A549 (cell line): ENCODE results near the gene RAB4B.

Source experiments
- CBX8 ChIP-seq: fragments of 200-600 bp; sonication (generic); IDR thresholded peaks from 2 replicates; pipeline ENCODE4 v1.6.1; 2016
- EP300 ChIP-seq, 2 experiments: fragments of >200 bp; sonication (Bioruptor Twin); formaldehyde crosslinking; IDR thresholded peaks; 2 replicates in 1 of 2; 3 replicates in 1 of 2; pipeline ENCODE4 v1.6.1; 2016 to 2017
- MAFK ChIP-seq: fragments of 450-650 bp; IDR thresholded peaks from 2 replicates; pipeline ENCODE4 v1.6.1; 2014; ENCODE audit not compliant: partially characterized antibody
- MAZ ChIP-seq: fragments of 150-350 bp; IDR thresholded peaks from 2 replicates; pipeline ENCODE4 v1.6.1; 2014; ENCODE audit warnings: antibody characterized with exemption, low read depth, low read length, borderline replicate concordance
- PHF8 ChIP-seq: fragments of 200-600 bp; sonication (generic); IDR thresholded peaks from 2 replicates; pipeline ENCODE4 v1.6.1; 2016; ENCODE audit warnings: low read depth, mild to moderate bottlenecking, antibody characterized with exemption, moderate library complexity, borderline replicate concordance
- POLR2A ChIP-seq: IDR thresholded peaks from 2 replicates; pipeline ENCODE4 v1.6.1; 2012; ENCODE audit warnings: mild to moderate bottlenecking, low read length
- RCOR1 ChIP-seq: fragments of 150-350 bp; IDR thresholded peaks from 2 replicates; pipeline ENCODE4 v1.6.1; 2014; ENCODE audit warnings: antibody characterized with exemption, low read length, low read depth
- TF ChIP-seq, protein P1 (sequence below): fragments of >200 bp; sonication (Bioruptor Twin); formaldehyde crosslinking; IDR thresholded peaks from 3 replicates; pipeline ENCODE4 v1.5.1; 2016

DNA sequence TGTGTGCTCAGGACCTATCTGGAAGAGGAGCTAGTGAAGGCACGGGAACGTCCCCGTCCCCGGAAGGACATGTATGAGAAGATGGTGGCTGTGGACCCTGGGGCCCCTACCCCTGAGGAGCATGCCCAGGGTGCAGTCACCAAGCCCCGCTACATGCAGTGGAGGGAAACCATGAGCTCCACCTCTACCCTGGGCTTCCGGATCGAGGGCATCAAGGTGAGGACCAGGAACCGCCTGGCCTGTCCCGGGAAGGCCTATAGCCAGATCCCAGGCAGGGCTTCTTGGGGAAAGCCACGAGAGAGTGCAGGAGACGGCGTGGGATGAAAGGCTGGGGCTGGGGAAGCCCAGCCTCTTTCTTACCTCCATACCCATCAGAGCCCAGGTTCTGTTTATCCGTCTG, 44.9 kb upstream of the RAB4B start:
- TF ChIP-seq EP300 (IDR thresholded peaks at IDR 0.05) (no peak), PHF8 (no peak), POLR2A (no peak), MAZ (no peak), RCOR1 (no peak), CBX8 (no peak), MAFK (no peak)
- TF ChIP-seq, protein P1, sequence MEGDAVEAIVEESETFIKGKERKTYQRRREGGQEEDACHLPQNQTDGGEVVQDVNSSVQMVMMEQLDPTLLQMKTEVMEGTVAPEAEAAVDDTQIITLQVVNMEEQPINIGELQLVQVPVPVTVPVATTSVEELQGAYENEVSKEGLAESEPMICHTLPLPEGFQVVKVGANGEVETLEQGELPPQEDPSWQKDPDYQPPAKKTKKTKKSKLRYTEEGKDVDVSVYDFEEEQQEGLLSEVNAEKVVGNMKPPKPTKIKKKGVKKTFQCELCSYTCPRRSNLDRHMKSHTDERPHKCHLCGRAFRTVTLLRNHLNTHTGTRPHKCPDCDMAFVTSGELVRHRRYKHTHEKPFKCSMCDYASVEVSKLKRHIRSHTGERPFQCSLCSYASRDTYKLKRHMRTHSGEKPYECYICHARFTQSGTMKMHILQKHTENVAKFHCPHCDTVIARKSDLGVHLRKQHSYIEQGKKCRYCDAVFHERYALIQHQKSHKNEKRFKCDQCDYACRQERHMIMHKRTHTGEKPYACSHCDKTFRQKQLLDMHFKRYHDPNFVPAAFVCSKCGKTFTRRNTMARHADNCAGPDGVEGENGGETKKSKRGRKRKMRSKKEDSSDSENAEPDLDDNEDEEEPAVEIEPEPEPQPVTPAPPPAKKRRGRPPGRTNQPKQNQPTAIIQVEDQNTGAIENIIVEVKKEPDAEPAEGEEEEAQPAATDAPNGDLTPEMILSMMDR = no peak
